Aorta (tissue), 5 donors: ENCODE measurements around the gene MED13L. TPM values are rescaled to one million over a fixed set of nuclear protein-coding genes. Genes with fewer than 3 reads are reported as not detected.

Source experiments
- ATAC-seq: fragments of 200-7000 bp; cut with Tn5 transposase; one replicate; pipeline ENCODE4 v1.9.1; 2022; ENCODE audit warnings: moderate library complexity; ENCODE audit not compliant: low FRiP score
- DNase-seq, 2 donors: peaks; one replicate each; pipeline ENCODE4 v3.0.0-alpha.2; 2020
- H3K27ac ChIP-seq, 2 donors: one replicate each; pipeline ENCODE4 v1.5.1; 2013; ENCODE audit warnings: low read length in 2 of 2, mild to moderate bottlenecking in 2 of 2, moderate library complexity in 2 of 2, control low read depth in 1 of 2, inconsistent platforms in 1 of 2, low read depth in 1 of 2
- H3K27me3 ChIP-seq, 2 donors: one replicate each; pipeline ENCODE4 v1.6.1; 2013; ENCODE audit warnings: control low read depth in 1 of 2, low read length in 1 of 2, mild to moderate bottlenecking in 1 of 2, moderate library complexity in 1 of 2; ENCODE audit not compliant: insufficient read depth in 2 of 2, control insufficient read depth in 1 of 2
- H3K36me3 ChIP-seq, 2 donors: one replicate each; pipeline ENCODE4 v1.6.1; 2013; ENCODE audit warnings: control low read depth in 1 of 2, low read length in 1 of 2, mild to moderate bottlenecking in 1 of 2; ENCODE audit not compliant: insufficient read depth in 2 of 2, control insufficient read depth in 1 of 2
- H3K4me1 ChIP-seq, 2 donors: one replicate each; pipeline ENCODE4 v1.6.1; 2013; ENCODE audit warnings: low read length in 2 of 2, control low read depth in 1 of 2, mild to moderate bottlenecking in 1 of 2, moderate library complexity in 1 of 2; ENCODE audit not compliant: insufficient read depth in 2 of 2, control insufficient read depth in 1 of 2
- H3K4me3 ChIP-seq, 2 donors: one replicate each; pipeline ENCODE4 v1.5.1; 2013; ENCODE audit warnings: low read length in 2 of 2, control low read depth in 1 of 2, mild to moderate bottlenecking in 1 of 2
- H3K9me3 ChIP-seq: one replicate; pipeline ENCODE4 v1.6.1; 2013; ENCODE audit warnings: mild to moderate bottlenecking, low read length; ENCODE audit not compliant: control insufficient read depth
- WGBS, 2 donors: extraction: QIAGEN DNeasy Blood & Tissue Kit; methylation state at CpG; one replicate each; pipeline ENCODE4 v1.1.7; 2013; 5-methylcytosine and 5-hydroxymethylcytosine counted together
- intact Hi-C, 2 donors: fragments of 100-400 bp; cut with DNase I; formaldehyde crosslinking; loops; one replicate each; pipeline versions ENCODE4 v1.14.2 to v1.15.0; 2022
- polyA plus RNA-seq, 2 donors: library from polyadenylated mRNA; stranded (reverse); fragments of 200-250 nt; gene quantifications; one replicate each; pipeline ENCODE4 v1.2.3, GENCODE V29; 2013
- total RNA-seq, 2 donors: library from RNA; stranded (reverse); fragmentation: NEBNext Ultra II Directional; extraction: Animal tissue kit (Norgen Biotek cat#: 25700); gene quantifications; one replicate each; pipeline ENCODE4 v1.2.1, GENCODE V29; 2021
- donor health status: healthy with polysubstance abuse.
- donor health status: Bipolar disorder and iron deficiency.
- donor health status: DM: no; HTN: no; CAD: no.
- donor health status: DM: no; HTN: no; CAD: no.
- donor health status: DM: yes; HTN: yes; CAD: no.

Gene MED13L
- total and polyA plus RNA-seq, 4 donors, result 16.7 to 215 (median 114) TPM

GRCh38 chr12:116087962-116088361, 189.5 kb downstream of the MED13L start:
- Histone ChIP-seq H3K27ac (no peak overlapping the region), H3K27me3 (no peaks in the 10 kb centered on the region), H3K4me3 (no peak overlapping the region), H3K36me3 (no peaks in the 10 kb centered on the region), H3K9me3 (no peaks in the 10 kb centered on the region), H3K4me1 (peaks cover 0 to 3% of the 10 kb centered on the region in 2 donors)
- WGBS, 2 donors, result 32 to 42% methylated on average over 1 of the region's 1 CpG
- DNase-seq (no peak), ATAC-seq (no peak)
- intact Hi-C loops, result no loop called here

GRCh38 chr12:116087399-116087798, 190.1 kb downstream of the MED13L start:
- intact Hi-C loops, result no loop called here
- ATAC-seq, result no peak
- 60 to 62% methylated on average over 3 of the region's 3 CpGs for WGBS, 2 donors

GRCh38 chr12:116080415-116080814, 197.1 kb downstream of the MED13L start:
- Histone ChIP-seq H3K4me1 (peaks cover 0 to 2% of the 10 kb centered on the region in 2 donors), H3K36me3 (no peaks in the 10 kb centered on the region), H3K4me3 (no peak overlapping the region), H3K27me3 (no peaks in the 10 kb centered on the region), H3K27ac (no peak overlapping the region), H3K9me3 (no peaks in the 10 kb centered on the region)
- intact Hi-C loops, result no loop called here
- DNase-seq (no peak), ATAC-seq (no peak)
- WGBS, 2 donors, result 80 to 84% methylated on average over 3 of the region's 3 CpGs

More at GRCh38 chr12:116087399-116087798, 190.1 kb downstream of the MED13L start:
- Histone ChIP-seq H3K27me3 (no peaks in the 10 kb centered on the region), H3K4me3 (no peak overlapping the region), H3K9me3 (no peaks in the 10 kb centered on the region), H3K36me3 (no peaks in the 10 kb centered on the region), H3K27ac (no peak overlapping the region), H3K4me1 (peaks cover 0 to 3% of the 10 kb centered on the region in 2 donors)
- DNase-seq, result no peak

- DNase-seq (no peak), ATAC-seq (no peak)
- H3K27ac ChIP-seq, result no peak overlapping the region
- H3K27me3 ChIP-seq, result no peaks in the 10 kb centered on the region
- intact Hi-C loops, result no loop called here
- H3K4me3 ChIP-seq, result no peak overlapping the region
- no peaks in the 10 kb centered on the region for H3K36me3 ChIP-seq
- peaks cover 0 to 3% of the 10 kb centered on the region in 2 donors for H3K4me1 ChIP-seq
- WGBS, 2 donors, result 97 to 98% methylated on average over 1 of the region's 1 CpG
- no peaks in the 10 kb centered on the region for H3K9me3 ChIP-seq
Measured at GRCh38 chr12:116078396-116078795, 199.1 kb downstream of the MED13L start.

DNA sequence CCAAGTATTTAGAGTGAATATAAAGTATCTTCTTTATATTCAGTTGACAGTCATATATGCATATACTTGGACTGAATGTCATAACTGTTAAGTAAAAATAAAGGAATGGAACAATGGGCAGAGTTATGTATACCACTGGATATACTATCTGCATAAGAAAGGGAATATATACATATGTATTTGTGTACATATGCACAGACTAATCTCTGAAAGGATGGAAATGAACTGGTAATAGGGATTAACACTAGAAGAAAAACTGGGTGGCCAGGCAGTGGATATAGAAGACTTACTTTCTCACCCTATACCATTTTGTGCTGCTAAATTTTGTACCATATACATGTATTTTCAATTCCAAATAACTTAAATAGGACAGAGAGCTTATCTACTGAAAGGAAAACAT, 200.1 kb downstream of the MED13L start:
- H3K36me3 ChIP-seq, result no peaks in the 10 kb centered on the region
- intact Hi-C loops, result no loop called here
- ATAC-seq, result no peak
- no peak overlapping the region for H3K4me3 ChIP-seq
- peaks cover 0 to 5% of the 10 kb centered on the region in 2 donors for H3K4me1 ChIP-seq
- H3K27ac ChIP-seq, result no peak overlapping the region
- H3K9me3 ChIP-seq, result no peaks in the 10 kb centered on the region
- no peak for DNase-seq
- H3K27me3 ChIP-seq, result no peaks in the 10 kb centered on the region

DNA sequence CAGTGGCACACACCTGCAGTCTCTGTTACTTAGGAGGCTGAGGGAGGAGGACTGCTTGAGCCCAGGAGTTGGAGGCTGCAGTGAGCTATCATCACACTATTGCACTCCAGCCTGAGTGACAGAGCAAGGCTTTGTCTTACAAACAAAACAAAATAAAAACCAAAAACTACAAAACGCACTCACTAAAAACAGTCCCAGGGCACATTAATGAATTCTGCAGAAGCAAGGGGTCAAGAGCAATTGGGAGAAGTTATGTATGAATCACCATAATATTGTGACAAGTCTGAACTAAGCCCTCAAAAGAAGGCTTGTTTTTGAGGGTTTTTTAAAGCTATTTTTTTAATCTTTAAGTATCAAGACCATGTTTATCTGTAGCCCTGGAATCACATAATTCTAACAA, 201.1 kb downstream of the MED13L start:
- no peak overlapping the region for H3K27ac ChIP-seq
- H3K4me3 ChIP-seq, result no peak overlapping the region
- peaks cover 0 to 5% of the 10 kb centered on the region in 2 donors for H3K4me1 ChIP-seq
- DNase-seq, result no peak
- 89 to 90% methylated on average over 1 of the region's 1 CpG for WGBS, 2 donors
- H3K36me3 ChIP-seq, result no peaks in the 10 kb centered on the region
- intact Hi-C loops, result no loop called here
- ATAC-seq, result no peak
- no peaks in the 10 kb centered on the region for H3K27me3 ChIP-seq
- no peaks in the 10 kb centered on the region for H3K9me3 ChIP-seq

GRCh38 chr12:116074686-116075085, 202.8 kb downstream of the MED13L start:
- intact Hi-C loops, result no loop called here
- H3K4me3 ChIP-seq, result no peak overlapping the region
- ATAC-seq (no peak), DNase-seq (no peak)
- H3K27ac ChIP-seq, result no peak overlapping the region
- WGBS, 2 donors, result 98 to 100% methylated on average over 1 of the region's 1 CpG
- no peaks in the 10 kb centered on the region for H3K27me3 ChIP-seq
- H3K4me1 ChIP-seq, result peaks cover 0 to 5% of the 10 kb centered on the region in 2 donors
- H3K9me3 ChIP-seq, result no peaks in the 10 kb centered on the region
- no peaks in the 10 kb centered on the region for H3K36me3 ChIP-seq

DNA sequence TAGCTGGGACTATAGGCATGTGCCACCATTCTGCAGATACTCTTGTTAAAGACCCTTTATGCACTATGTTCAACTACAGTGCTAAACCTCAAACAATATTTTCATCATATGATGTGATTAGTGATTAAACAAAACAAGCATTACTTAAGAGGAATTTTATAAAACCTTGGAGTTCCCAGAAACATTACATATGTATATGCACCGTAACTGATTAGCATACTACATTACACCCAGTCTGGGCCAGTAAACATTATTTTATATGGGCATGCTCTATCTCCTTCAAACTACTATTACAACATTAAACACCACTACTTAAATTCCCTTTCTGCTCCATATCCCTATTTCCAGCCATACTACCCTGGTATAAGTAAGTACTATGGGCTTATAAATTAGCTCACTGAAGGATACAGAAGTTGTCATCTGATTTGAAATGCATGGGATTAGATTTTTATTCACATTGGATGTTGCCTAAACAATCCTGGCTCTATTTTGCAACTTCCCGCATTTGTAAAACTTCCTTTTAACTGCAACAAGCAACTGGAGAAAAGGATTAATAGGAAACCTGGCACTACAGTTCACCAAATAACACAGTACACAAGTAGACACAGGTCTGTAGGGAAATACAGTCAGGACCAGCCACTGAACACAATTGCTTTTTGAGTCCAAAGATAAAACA, 205.8 kb downstream of the MED13L start:
- peaks cover 0 to 5% of the 10 kb centered on the region in 2 donors for H3K4me1 ChIP-seq
- no peak for DNase-seq

GRCh38 chr12:116070444-116070843, 207.0 kb downstream of the MED13L start:
- intact Hi-C loops, result no loop called here
- DNase-seq (no peak), ATAC-seq (no peak)
- Histone ChIP-seq H3K27ac (no peak overlapping the region), H3K27me3 (no peaks in the 10 kb centered on the region), H3K9me3 (no peaks in the 10 kb centered on the region), H3K4me1 (peaks cover 3% of the 10 kb centered on the region in 2 donors), H3K4me3 (no peak overlapping the region), H3K36me3 (no peaks in the 10 kb centered on the region)
- 94% methylated on average over 3 of the region's 3 CpGs for WGBS, 2 donors

More for the DNA sequence above, 205.8 kb downstream of the MED13L start:
- Histone ChIP-seq H3K27ac (no peak overlapping the region), H3K36me3 (no peaks in the 10 kb centered on the region), H3K4me3 (no peak overlapping the region), H3K27me3 (no peaks in the 10 kb centered on the region), H3K9me3 (no peaks in the 10 kb centered on the region)
- no peak for ATAC-seq
- 72 to 96% methylated on average over 2 of the region's 2 CpGs for WGBS, 2 donors
- intact Hi-C loops, result no loop called here
